ENCODE measurements around the gene IL19. TPM values are rescaled to one million over a fixed set of nuclear protein-coding genes. Genes with fewer than 3 reads are reported as not detected.
A peak's percentile ranks its signal among the peaks of the same experiment; 100 is the strongest.

Gene IL19
- total RNA-seq, 1 experiment from 2014 or later = not detected

GRCh38 chr1:206799311-206799710 is 28.7 kb downstream of the IL19 start:
- Histone ChIP-seq H3K27ac (no peak overlapping the region), H2AFZ (no peak overlapping the region), H4K20me1 (ENCODE audit: insufficient read depth) (no peaks in the 10 kb centered on the region), H3K36me3 (ENCODE audit: low read depth) (no peaks in the 10 kb centered on the region), H3K4me3 (no peak overlapping the region), H3K9me3 (ENCODE audit: insufficient read depth, low read depth) (no peaks in the 10 kb centered on the region), H3K79me2 (ENCODE audit: low read depth) (no peaks in the 10 kb centered on the region), H3K4me1 (replicated peaks; ENCODE audit: insufficient read depth) (no peaks in the 10 kb centered on the region), H3K27me3 (ENCODE audit: insufficient read depth, low read depth) (no peaks in the 10 kb centered on the region), H3K4me2 (no peak overlapping the region), H3F3A (ENCODE audit: insufficient read depth, low read depth) (0 out of 2 replicates have a peak, but pooled peaks cover 4% of the 10 kb centered on the region), H3K9me2 (ENCODE audit: insufficient read depth) (no peaks in the 10 kb centered on the region)
- CTCF ChIA-PET = no interaction called here
- intact Hi-C loops (cut with micrococcal nuclease; ENCODE audit: unreplicated experiment) = no loop called here
- POLR2A ChIA-PET (ENCODE audit: unreplicated experiment) = no interaction called here
- TF ChIP-seq EZH2 (IDR thresholded peaks at IDR 0.05; ENCODE audit: low read depth) = no peak
- TF ChIP-seq CTCF (conservative IDR thresholded peaks at IDR 0.05) = no peak
- no TSS peak for BruUV-seq (replicated peaks)
- no peak for DNase-seq

- intact Hi-C loops (cut with micrococcal nuclease; ENCODE audit: unreplicated experiment) = no loop called here
- Histone ChIP-seq H3K4me1 (replicated peaks; ENCODE audit: insufficient read depth) (no peaks in the 10 kb centered on the region), H3K9me3 (ENCODE audit: insufficient read depth, low read depth) (peaks cover 2% of the 10 kb centered on the region; the same call in 1 of the 2 replicates), H3K9me2 (ENCODE audit: insufficient read depth) (no peaks in the 10 kb centered on the region), H3K4me2 (no peak overlapping the region), H4K20me1 (ENCODE audit: insufficient read depth) (no peaks in the 10 kb centered on the region), H3K27me3 (ENCODE audit: insufficient read depth, low read depth) (0 out of 2 replicates have a peak, but pooled peaks cover 3% of the 10 kb centered on the region), H3K36me3 (ENCODE audit: low read depth) (no peaks in the 10 kb centered on the region), H2AFZ (no peak overlapping the region), H3K79me2 (ENCODE audit: low read depth) (no peaks in the 10 kb centered on the region), H3K4me3 (no peak overlapping the region), H3F3A (ENCODE audit: insufficient read depth, low read depth) (0 out of 2 replicates have a peak, but pooled peaks cover 4% of the 10 kb centered on the region), H3K27ac (no peak overlapping the region)
- TF ChIP-seq EZH2 (IDR thresholded peaks at IDR 0.05; ENCODE audit: low read depth) = no peak
- no peak for TF ChIP-seq CTCF (conservative IDR thresholded peaks at IDR 0.05)
- DNase-seq = peak in 1 of 2 experiments; percentile 17
- ChIA-PET POLR2A (ENCODE audit: unreplicated experiment) (no interaction called here), CTCF (interaction anchor here (0.6 kb wide), 1 partner anchor 265 kb away, joined by 3 read pairs; no protein-coding TSS in a partner anchor)
- no TSS peak for BruUV-seq (replicated peaks)
These were observed 29.8 kb downstream of the IL19 start for GRCh38 chr1:206800411-206800810.

GRCh38 chr1:206800891-206801290 is 30.3 kb downstream of the IL19 start:
- Histone ChIP-seq H3K4me2 (no peak overlapping the region), H3K4me3 (no peak overlapping the region), H3K79me2 (ENCODE audit: low read depth) (no peaks in the 10 kb centered on the region), H2AFZ (no peak overlapping the region), H3K4me1 (replicated peaks; ENCODE audit: insufficient read depth) (no peaks in the 10 kb centered on the region), H3K27me3 (ENCODE audit: insufficient read depth, low read depth) (0 out of 2 replicates have a peak, but pooled peaks cover 5% of the 10 kb centered on the region), H3K36me3 (ENCODE audit: low read depth) (no peaks in the 10 kb centered on the region), H3F3A (ENCODE audit: insufficient read depth, low read depth) (0 out of 2 replicates have a peak, but pooled peaks cover 4% of the 10 kb centered on the region), H3K9me2 (ENCODE audit: insufficient read depth) (no peaks in the 10 kb centered on the region), H3K27ac (no peak overlapping the region), H4K20me1 (ENCODE audit: insufficient read depth) (no peaks in the 10 kb centered on the region), H3K9me3 (ENCODE audit: insufficient read depth, low read depth) (peaks cover 3% of the 10 kb centered on the region; the same call in 1 of the 2 replicates)
- peak in 1 of 2 experiments; percentile 21 for DNase-seq
- CTCF ChIA-PET = no interaction called here
- POLR2A ChIA-PET (ENCODE audit: unreplicated experiment) = interaction anchor here (0.6 kb wide), 1 partner anchor 61 kb away, joined by 12 read pairs; no protein-coding TSS in a partner anchor
- intact Hi-C loops (cut with micrococcal nuclease; ENCODE audit: unreplicated experiment) = no loop called here
- BruUV-seq (replicated peaks) = no TSS peak
- TF ChIP-seq CTCF (conservative IDR thresholded peaks at IDR 0.05) (no peak), EZH2 (IDR thresholded peaks at IDR 0.05; ENCODE audit: low read depth) (no peak)
